Effector memory CD4-positive, alpha-beta T cell (primary cell): ENCODE measurements around the gene BTC.
"Not testable (repeated sequence)": the region's sequence is repeated elsewhere in the genome, so short reads cannot be mapped to it uniquely, and the experiment has no call there.

Source experiments
- DNase-seq, 3 donors: peaks; one replicate each; pipeline ENCODE4 v3.0.0-alpha.2; 2020
- H3K27ac ChIP-seq: 2 replicates; pipeline ENCODE4 v1.7.0; 2013; ENCODE audit warnings: mild to moderate bottlenecking, low read length, moderate library complexity; ENCODE audit not compliant: insufficient read depth, poor library complexity, severe bottlenecking
- H3K27me3 ChIP-seq: replicated peaks from 2 replicates; pipeline ENCODE4 v1.7.0; 2013; ENCODE audit warnings: mild to moderate bottlenecking, low read length; ENCODE audit not compliant: insufficient read depth, control insufficient read depth, poor library complexity, severe bottlenecking
- H3K36me3 ChIP-seq: 2 replicates; pipeline ENCODE4 v1.7.0; 2013; ENCODE audit warnings: mild to moderate bottlenecking, low read length, moderate library complexity; ENCODE audit not compliant: control insufficient read depth, insufficient read depth
- H3K4me1 ChIP-seq: 2 replicates; pipeline ENCODE4 v1.7.0; 2013; ENCODE audit warnings: low read length, mild to moderate bottlenecking; ENCODE audit not compliant: control insufficient read depth, insufficient read depth, poor library complexity, severe bottlenecking
- H3K4me3 ChIP-seq: 2 replicates; pipeline ENCODE4 v1.7.0; 2013; ENCODE audit warnings: low read length, low read depth, mild to moderate bottlenecking; ENCODE audit not compliant: insufficient read depth, poor library complexity, severe bottlenecking
- H3K9me3 ChIP-seq: 2 replicates; pipeline ENCODE4 v1.7.0; 2013; ENCODE audit warnings: mild to moderate bottlenecking, low read length, moderate library complexity; ENCODE audit not compliant: control insufficient read depth

The BTC gene

GRCh38 chr4:74734995-74735394 is 59.3 kb downstream of the BTC start:
- no peak overlapping the region for H3K27ac ChIP-seq
- H3K9me3 ChIP-seq = no peaks in the 10 kb centered on the region
- H3K27me3 ChIP-seq = no peaks in the 10 kb centered on the region
- no peaks in the 10 kb centered on the region for H3K4me1 ChIP-seq
- no peaks in the 10 kb centered on the region for H3K36me3 ChIP-seq
- no peak for DNase-seq
- H3K4me3 ChIP-seq = no peak overlapping the region

- H3K9me3 ChIP-seq = no peaks in the 10 kb centered on the region
- no peaks in the 10 kb centered on the region for H3K27me3 ChIP-seq
- no peaks in the 10 kb centered on the region for H3K4me1 ChIP-seq
- no peaks in the 10 kb centered on the region for H3K36me3 ChIP-seq
- no peak overlapping the region for H3K27ac ChIP-seq
- H3K4me3 ChIP-seq = no peak overlapping the region
- DNase-seq = no peak
These were observed 60.6 kb downstream of the BTC start for GRCh38 chr4:74733756-74734155.

DNA sequence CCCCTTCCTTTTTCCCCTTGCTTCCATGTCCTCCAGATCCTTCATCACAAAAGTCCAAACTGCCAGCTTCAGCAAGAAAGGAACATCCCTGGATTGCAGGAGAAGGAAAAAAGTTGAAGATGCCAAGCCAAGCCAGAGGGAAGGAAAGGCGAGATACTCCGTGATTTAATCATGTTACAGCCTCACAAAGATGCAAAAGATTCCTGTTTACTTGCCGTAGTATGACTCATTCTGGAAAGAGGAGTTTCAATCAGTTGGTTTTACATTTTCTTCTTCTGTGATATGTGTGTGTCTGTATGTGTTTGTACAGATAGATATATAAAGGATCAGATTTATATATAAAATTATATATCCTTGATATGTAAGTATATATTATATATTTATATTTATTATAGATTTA is 69.3 kb downstream of the BTC start:
- H3K4me1 ChIP-seq = no peaks in the 10 kb centered on the region
- no peak overlapping the region for H3K4me3 ChIP-seq
- H3K9me3 ChIP-seq = no peaks in the 10 kb centered on the region
- H3K36me3 ChIP-seq = no peaks in the 10 kb centered on the region
- DNase-seq = no peak
- no peak overlapping the region for H3K27ac ChIP-seq
- H3K27me3 ChIP-seq = no peaks in the 10 kb centered on the region

- DNase-seq = no peak
- H3K27ac ChIP-seq = no peak overlapping the region
- no peaks in the 10 kb centered on the region for H3K36me3 ChIP-seq
- H3K4me3 ChIP-seq = no peak overlapping the region
- H3K4me1 ChIP-seq = no peaks in the 10 kb centered on the region
- no peaks in the 10 kb centered on the region for H3K9me3 ChIP-seq
- no peaks in the 10 kb centered on the region for H3K27me3 ChIP-seq
These were observed 77.9 kb downstream of the BTC start for GRCh38 chr4:74716436-74716765.

DNA sequence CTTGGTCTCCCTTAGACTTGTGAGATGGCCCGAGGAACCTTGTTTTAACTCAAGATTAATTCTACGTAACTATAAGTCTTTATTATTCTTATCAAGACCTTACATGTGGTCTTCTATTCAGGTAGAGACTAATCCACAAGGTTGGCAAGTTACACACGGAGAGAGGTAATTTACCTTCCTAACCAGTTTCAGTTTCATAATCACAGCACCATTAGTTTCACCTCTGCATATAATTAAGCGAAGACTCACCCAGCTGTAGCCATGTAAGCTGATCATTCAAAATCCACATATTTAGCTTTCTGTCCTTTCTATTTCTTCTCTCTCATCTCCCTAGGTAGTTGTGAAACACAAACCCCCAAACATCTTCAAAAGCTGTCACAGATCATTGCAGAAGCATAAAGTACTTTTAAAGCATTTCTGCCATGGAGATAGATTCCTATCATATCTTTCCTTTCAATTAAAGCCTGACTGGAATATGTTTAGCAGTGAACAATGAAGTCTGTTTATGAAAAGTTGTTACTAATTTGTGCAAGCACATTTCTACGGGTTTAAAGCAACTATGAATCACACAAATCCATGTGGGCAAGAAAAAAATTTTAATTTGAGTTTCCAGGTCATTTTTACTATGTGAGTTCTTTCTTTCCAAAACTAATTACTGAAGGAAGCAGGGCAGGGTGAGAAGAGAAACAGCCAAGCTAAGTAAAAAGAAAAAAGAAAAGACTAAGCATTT is 78.5 kb downstream of the BTC start:
- Histone ChIP-seq H3K27me3 (no peaks in the 10 kb centered on the region), H3K9me3 (no peaks in the 10 kb centered on the region), H3K4me3 (no peak overlapping the region), H3K36me3 (no peaks in the 10 kb centered on the region), H3K4me1 (no peaks in the 10 kb centered on the region), H3K27ac (no peak overlapping the region)
- no peak for DNase-seq

DNA sequence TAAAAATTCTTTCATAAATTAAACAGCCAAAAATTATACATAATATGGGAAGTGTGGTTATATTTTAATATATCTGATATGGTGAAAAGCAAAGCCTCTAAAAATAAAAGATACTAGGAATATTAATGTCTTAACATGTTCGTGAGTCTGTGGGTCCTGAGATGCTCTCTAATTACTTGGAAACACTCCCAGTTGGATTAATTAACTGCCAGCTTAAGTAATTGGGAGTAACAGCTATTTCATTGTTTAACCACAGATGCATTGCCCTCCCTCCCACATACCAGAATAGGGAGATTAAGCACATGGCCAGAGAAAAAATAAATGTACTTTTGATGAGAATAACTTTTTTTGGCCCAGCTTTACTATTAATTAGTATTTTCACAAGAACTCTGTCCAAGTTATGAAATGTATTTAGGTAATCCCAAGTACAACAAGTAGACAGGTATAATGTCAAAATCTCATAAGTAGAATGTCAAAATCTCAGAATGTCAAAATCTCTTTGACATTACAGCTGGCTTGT is 79.7 kb downstream of the BTC start:
- no peaks in the 10 kb centered on the region for H3K36me3 ChIP-seq
- no peaks in the 10 kb centered on the region for H3K27me3 ChIP-seq
- H3K9me3 ChIP-seq = no peaks in the 10 kb centered on the region
- H3K4me3 ChIP-seq = no peak overlapping the region
- DNase-seq = no peak
- no peak overlapping the region for H3K27ac ChIP-seq
- H3K4me1 ChIP-seq = no peaks in the 10 kb centered on the region

DNA sequence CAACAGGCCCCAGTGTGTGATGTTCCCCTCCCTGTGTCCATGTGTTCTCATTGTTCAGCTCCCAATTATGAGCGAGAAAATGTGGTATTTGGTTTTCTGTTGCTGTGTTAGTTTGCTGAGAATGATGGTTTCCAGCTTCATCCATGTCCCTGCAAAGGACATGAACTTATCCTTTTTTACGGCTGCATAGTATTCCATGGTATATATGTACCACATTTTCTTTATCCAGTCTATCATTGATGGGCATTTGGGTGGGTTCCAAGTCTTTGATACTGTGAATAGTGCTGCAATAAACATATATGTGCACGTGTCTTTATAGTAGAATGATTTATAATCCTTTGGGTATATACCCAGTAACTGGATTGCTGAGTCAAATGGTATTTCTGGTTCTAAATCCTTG is 86.2 kb downstream of the BTC start:
- H3K4me3 ChIP-seq, H3K4me1 ChIP-seq, H3K36me3 ChIP-seq: not testable (repeated sequence)

More for the DNA sequence above, 86.2 kb downstream of the BTC start:
- not testable (repeated sequence) for H3K9me3 ChIP-seq, H3K27ac ChIP-seq, H3K27me3 ChIP-seq, DNase-seq
